Measurements from ENCODE around the gene SLC66A3.

The SLC66A3 gene

DNA sequence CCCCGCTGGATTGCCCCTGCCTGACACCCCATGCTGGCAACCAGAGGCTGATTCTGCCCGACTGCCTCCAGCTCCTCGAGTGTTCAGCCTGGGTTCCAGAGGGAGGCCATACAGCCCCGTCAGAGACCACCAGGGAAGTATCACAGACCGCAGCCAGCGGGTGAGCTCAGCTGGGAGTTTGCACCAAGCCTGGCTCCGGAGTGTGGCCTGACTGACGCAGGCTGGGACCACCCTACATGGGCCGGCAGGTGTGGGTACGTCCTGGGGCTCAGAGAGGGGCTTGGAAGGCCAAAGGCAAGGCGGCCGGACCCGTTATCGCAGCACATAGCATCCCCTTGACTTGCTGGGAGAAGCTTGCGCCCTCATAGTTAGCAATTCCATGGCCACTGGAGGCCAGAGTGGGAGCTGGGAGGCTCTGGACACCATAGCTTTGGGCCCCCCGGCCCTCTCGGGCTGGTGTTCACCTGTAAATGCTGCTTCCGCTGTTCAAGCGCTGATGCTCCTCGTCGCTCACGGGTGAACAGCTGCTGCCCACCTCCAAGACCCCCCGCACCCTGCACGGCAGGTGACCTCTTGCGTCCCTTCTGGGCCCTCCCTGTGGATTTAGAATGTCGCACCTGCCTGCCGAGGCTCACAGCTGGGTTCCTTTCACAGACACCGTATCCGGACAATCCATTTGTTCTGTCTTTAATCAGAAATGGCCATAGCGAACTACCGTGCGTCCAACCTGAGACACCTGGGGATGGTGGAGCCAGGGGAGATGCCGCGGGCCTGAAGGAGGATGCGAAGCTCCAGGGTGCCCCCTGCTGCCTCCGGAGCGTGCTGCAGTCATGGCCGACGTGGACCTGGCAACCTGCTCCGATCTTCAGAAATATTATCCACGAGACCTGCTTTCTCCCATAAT, 31.2 kb upstream of the SLC66A3 start:
- 65% methylated on average over 41 of the region's 41 CpGs for WGBS, 2 experiments
- Histone ChIP-seq H3K9me3 (ENCODE audit: control insufficient read depth, low read length) (no peaks in the 10 kb centered on the region), H3K27ac (ENCODE audit: insufficient read depth, low read depth, low read length, poor library complexity, severe bottlenecking) (no peak overlapping the region), H3K27me3 (ENCODE audit: control insufficient read depth, insufficient read depth, low read length, poor library complexity, severe bottlenecking) (peaks cover 3% of the 10 kb centered on the region), H3K36me3 (ENCODE audit: control insufficient read depth, insufficient read depth, low read length) (no peaks in the 10 kb centered on the region), H3K4me1 (ENCODE audit: control insufficient read depth, insufficient read depth, low read length) (no peaks in the 10 kb centered on the region), H3K4me3 (ENCODE audit: insufficient read depth, low read depth, low read length) (no peak overlapping the region)

DNA sequence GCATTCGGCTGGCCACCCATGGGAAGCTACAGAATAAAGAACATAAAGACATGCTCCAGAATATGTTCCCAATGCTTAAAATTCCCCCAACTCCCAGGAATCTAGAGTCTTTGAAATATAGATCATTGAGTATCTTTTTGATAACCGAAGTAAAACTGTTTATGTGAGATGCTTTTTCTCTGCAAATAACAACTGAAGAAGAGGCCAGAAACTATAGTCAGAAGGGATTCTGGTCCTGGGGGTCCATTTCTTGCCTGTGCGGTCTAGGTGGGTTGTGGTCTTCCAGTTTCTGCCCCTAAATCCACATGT, 30.6 kb upstream of the SLC66A3 start:
- 69 to 74% methylated on average over 3 of the region's 3 CpGs for WGBS, 2 experiments
- peaks cover 9% of the 10 kb centered on the region for H3K27me3 ChIP-seq (ENCODE audit: control insufficient read depth, insufficient read depth, low read length, poor library complexity, severe bottlenecking)
- no peak overlapping the region for H3K27ac ChIP-seq (ENCODE audit: insufficient read depth, low read depth, low read length, poor library complexity, severe bottlenecking)
- no peaks in the 10 kb centered on the region for H3K4me1 ChIP-seq (ENCODE audit: control insufficient read depth, insufficient read depth, low read length)
- H3K9me3 ChIP-seq (ENCODE audit: control insufficient read depth, low read length): no peaks in the 10 kb centered on the region
- no peaks in the 10 kb centered on the region for H3K36me3 ChIP-seq (ENCODE audit: control insufficient read depth, insufficient read depth, low read length)
- no peak overlapping the region for H3K4me3 ChIP-seq (ENCODE audit: insufficient read depth, low read depth, low read length)

DNA sequence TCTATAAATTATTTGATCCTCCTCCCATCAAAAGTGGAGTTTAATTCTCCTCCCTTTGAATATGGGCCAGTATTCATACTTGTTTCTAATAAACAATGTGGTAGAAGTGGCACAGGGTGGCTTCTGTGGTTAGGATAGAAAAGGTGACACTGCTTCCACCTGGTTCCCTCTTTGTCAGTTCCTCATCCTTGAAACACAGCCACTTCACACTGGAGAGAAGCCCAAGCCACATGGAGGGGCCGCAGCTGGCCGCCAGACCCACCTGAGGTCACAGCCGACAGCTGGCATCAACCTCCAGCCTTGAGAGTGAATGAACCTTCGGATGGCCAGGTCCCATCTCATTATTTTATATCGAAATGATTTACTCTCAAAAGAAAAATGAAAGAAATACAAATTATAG, 27.5 kb upstream of the SLC66A3 start:
- WGBS, 2 experiments: 93 to 97% methylated on average over 4 to 5 of the region's 5 CpGs

DNA sequence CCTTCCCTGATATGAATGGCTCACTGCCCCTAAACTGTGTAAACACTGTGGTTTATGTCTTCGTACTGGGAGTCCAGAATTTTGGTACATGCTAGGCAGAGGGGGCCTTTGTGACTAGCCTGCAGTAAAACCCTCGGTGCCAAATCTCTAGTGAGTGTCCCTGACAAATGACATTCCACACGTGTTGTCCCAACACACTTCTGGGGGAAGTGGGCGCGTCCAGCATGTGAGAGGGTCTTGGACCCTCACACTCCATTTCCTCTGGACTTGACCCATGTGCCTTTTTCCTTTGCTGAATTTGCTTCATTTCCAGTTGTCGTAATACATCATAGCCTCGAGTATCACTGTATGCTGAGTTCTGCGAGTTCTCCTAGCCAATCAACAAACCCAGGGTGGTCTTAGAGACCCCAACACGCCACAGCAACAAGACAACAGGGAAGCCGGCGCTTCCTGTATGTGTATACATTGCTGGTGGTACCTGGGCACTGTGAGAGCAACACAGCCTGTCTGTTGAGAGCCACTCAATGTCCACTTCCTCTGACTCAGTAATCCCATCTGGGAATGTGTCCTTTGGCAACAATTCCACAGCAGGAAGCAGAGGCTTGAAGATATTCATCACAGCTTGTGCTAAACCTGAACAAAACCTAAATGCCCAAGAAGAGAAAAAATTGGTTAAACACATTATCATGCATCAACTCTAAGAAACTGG, 26.9 kb upstream of the SLC66A3 start:
- Histone ChIP-seq H3K4me3 (ENCODE audit: insufficient read depth, low read depth, low read length) (no peak overlapping the region), H3K4me1 (ENCODE audit: control insufficient read depth, insufficient read depth, low read length) (peaks cover 5% of the 10 kb centered on the region), H3K27ac (ENCODE audit: insufficient read depth, low read depth, low read length, poor library complexity, severe bottlenecking) (no peak overlapping the region), H3K36me3 (ENCODE audit: control insufficient read depth, insufficient read depth, low read length) (no peaks in the 10 kb centered on the region), H3K27me3 (ENCODE audit: control insufficient read depth, insufficient read depth, low read length, poor library complexity, severe bottlenecking) (peaks cover 9% of the 10 kb centered on the region), H3K9me3 (ENCODE audit: control insufficient read depth, low read length) (no peaks in the 10 kb centered on the region)
- WGBS, 2 experiments: 91 to 92% methylated on average over 11 of the region's 11 CpGs

More for the DNA sequence above, 27.5 kb upstream of the SLC66A3 start:
- Histone ChIP-seq H3K4me3 (ENCODE audit: insufficient read depth, low read depth, low read length) (no peak overlapping the region), H3K27ac (ENCODE audit: insufficient read depth, low read depth, low read length, poor library complexity, severe bottlenecking) (no peak overlapping the region), H3K36me3 (ENCODE audit: control insufficient read depth, insufficient read depth, low read length) (no peaks in the 10 kb centered on the region), H3K27me3 (ENCODE audit: control insufficient read depth, insufficient read depth, low read length, poor library complexity, severe bottlenecking) (peaks cover 9% of the 10 kb centered on the region), H3K9me3 (ENCODE audit: control insufficient read depth, low read length) (no peaks in the 10 kb centered on the region), H3K4me1 (ENCODE audit: control insufficient read depth, insufficient read depth, low read length) (no peaks in the 10 kb centered on the region)

DNA sequence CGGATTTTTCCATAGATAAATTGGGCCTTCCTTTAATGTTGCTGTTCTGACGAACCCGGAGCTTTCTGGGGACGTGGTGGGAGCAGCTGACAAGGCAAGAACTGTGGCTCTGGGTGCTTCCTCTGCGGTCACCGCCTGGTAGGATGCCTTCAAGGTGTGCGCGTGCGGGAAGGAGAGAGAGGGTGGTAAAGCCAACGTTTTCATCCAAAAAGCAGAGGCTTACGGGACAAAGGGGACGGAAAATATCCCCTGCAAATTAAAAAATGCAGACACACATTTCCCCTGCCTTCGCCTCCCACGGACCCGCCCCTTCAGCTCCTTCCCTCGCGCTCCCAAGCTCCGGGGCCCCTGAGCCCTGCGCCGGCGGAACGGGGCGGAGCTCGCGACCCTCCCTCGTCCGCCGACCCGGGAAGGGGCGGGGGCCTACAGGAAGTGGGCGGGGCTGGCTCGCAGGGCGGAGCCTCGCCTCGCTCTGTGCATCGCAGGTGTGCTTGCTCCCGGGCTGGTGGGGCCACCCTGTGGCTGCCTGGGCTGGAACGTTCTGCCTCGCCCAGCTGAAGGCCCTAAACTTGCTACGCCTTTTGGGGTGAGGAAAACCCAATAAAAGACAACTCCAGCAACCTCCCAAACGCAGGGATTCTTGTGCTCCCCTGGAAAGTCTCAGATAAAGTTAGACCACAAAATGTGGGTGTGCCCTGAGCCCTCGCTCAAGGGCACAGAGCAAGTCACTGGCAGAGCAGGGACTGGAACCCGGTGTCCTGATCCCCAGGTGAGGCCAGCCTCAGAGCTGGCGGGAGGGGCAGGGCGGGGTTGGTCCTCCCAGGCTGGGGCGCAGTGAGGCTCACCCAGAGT, 25.4 kb upstream of the SLC66A3 start:
- WGBS, 2 experiments: 14 to 15% methylated on average over 46 of the region's 46 CpGs
- no peaks in the 10 kb centered on the region for H3K36me3 ChIP-seq (ENCODE audit: control insufficient read depth, insufficient read depth, low read length)
- no peaks in the 10 kb centered on the region for H3K9me3 ChIP-seq (ENCODE audit: control insufficient read depth, low read length)
- no peak overlapping the region for H3K27ac ChIP-seq (ENCODE audit: insufficient read depth, low read depth, low read length, poor library complexity, severe bottlenecking)
- H3K4me1 ChIP-seq (ENCODE audit: control insufficient read depth, insufficient read depth, low read length): peaks cover 14% of the 10 kb centered on the region
- H3K27me3 ChIP-seq (ENCODE audit: control insufficient read depth, insufficient read depth, low read length, poor library complexity, severe bottlenecking): peaks cover 6% of the 10 kb centered on the region
- H3K4me3 ChIP-seq (ENCODE audit: insufficient read depth, low read depth, low read length): peak overlapping the region; percentile 36

DNA sequence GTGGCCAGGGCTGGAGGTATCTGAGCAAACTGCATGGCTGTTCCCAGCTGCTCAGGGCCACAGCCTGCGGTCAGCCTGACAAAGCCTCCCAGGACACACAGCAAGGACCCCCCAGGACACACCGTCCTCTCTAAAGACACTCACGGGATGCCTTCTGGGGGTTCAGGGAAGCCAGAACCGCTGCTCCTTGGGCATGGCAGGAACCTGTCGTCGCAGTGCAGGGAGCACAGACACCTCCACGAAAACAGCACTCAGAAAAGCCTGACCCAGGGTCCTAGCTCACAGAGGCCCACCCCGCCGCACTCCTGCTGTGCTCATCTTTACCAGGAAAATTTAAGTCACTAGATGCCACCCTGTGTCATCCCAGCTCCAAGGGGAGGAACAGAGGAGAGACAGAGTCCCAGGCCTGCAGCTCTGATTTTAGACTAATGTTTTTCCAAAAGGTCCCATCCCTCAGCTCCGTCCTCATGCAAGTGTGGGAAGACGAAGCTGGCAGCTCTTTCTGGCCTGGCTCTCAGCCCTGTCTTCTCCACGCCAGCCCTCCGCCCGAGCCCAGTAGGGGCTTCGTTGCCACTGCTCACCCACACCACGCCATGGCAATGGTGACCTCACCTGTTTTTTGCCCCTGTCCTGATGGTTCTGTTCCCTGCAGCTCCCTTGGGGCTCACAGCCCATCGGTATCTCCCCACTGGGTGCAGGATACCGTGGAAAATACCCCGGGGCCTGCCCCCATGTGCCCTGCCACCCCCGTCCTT, 23.9 kb upstream of the SLC66A3 start:
- Histone ChIP-seq H3K4me3 (ENCODE audit: insufficient read depth, low read depth, low read length) (no peak overlapping the region), H3K27ac (ENCODE audit: insufficient read depth, low read depth, low read length, poor library complexity, severe bottlenecking) (no peak overlapping the region), H3K27me3 (ENCODE audit: control insufficient read depth, insufficient read depth, low read length, poor library complexity, severe bottlenecking) (peaks cover 6% of the 10 kb centered on the region), H3K36me3 (ENCODE audit: control insufficient read depth, insufficient read depth, low read length) (no peaks in the 10 kb centered on the region), H3K4me1 (ENCODE audit: control insufficient read depth, insufficient read depth, low read length) (peaks cover 14% of the 10 kb centered on the region), H3K9me3 (ENCODE audit: control insufficient read depth, low read length) (no peaks in the 10 kb centered on the region)
- WGBS, 2 experiments: 92 to 94% methylated on average over 20 of the region's 20 CpGs

DNA sequence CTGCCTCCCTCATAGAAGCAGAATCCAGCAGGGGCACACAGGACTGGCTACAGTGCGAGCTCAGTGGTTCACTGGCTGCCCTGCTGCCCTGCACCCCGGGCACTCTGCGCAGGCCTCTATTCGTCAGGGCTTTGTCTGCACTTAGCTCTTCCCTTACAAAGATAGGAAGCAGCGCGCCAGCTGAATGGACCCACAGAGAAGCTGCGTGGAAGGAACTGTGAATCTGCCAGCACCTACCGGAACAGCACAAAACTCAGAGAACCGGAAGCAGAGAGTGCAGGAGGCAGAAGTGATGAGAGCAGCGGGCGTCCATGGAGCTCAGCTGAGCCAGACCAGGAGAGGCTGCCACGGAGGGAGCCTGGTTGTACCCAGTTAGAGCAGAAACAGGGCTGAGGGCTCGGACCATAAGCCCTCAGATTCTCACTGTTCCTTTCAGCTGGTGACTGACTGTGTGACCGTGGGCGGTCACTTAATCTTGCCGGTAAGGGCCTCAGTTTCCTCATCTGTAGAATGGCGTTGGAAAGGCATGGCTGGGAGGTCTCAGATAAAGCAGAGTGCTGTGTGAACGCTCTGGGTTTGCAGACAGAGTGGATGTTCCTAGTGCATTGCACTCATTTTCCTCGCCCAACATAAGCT, 23.1 kb upstream of the SLC66A3 start:
- WGBS, 2 experiments: 84 to 85% methylated on average over 19 of the region's 19 CpGs
- H3K4me3 ChIP-seq (ENCODE audit: insufficient read depth, low read depth, low read length): no peak overlapping the region
- H3K36me3 ChIP-seq (ENCODE audit: control insufficient read depth, insufficient read depth, low read length): no peaks in the 10 kb centered on the region
- peaks cover 14% of the 10 kb centered on the region for H3K4me1 ChIP-seq (ENCODE audit: control insufficient read depth, insufficient read depth, low read length)
- H3K27me3 ChIP-seq (ENCODE audit: control insufficient read depth, insufficient read depth, low read length, poor library complexity, severe bottlenecking): peaks cover 6% of the 10 kb centered on the region
- no peak overlapping the region for H3K27ac ChIP-seq (ENCODE audit: insufficient read depth, low read depth, low read length, poor library complexity, severe bottlenecking)
- H3K9me3 ChIP-seq (ENCODE audit: control insufficient read depth, low read length): no peaks in the 10 kb centered on the region

DNA sequence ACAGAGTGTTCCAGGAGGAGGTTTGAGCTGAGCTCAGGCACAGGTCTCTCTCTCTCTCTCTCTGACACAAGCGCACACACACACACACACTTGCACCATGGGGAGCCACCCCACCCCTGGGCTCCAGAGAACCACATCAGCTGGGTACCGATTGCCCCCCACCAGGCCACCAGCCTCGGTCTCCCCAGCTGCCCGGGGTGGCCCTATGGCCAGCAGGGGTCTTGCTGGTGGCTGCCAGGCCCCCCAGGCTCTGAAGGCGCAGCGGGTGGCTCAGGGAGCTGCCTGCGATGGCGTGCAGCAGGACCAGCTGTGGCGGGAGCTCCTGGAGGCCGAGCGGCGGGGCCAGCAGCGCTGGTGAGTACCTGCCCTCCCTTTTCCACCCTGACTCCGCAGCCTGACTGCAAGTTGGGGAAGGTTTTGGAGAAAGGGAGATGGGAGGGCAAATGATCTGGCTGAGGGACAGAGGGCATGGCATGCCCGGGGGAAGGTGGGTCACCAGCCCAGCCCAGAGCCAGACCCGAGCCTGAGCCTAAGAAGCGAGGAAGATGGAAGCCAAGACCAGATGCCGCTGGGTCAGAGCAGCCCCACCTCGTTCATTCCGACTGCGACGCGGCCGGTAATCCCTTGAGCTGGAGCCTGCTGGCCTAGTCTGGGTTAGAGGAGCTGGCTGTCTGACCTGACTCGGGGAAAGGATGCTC, 21.9 kb upstream of the SLC66A3 start:
- WGBS, 2 experiments: 72 to 73% methylated on average over 25 of the region's 25 CpGs
- peak overlapping the region; percentile 20 for H3K4me3 ChIP-seq (ENCODE audit: insufficient read depth, low read depth, low read length)
- H3K9me3 ChIP-seq (ENCODE audit: control insufficient read depth, low read length): no peaks in the 10 kb centered on the region
- H3K27ac ChIP-seq (ENCODE audit: insufficient read depth, low read depth, low read length, poor library complexity, severe bottlenecking): peak overlapping the region; percentile 47
- H3K4me1 ChIP-seq (ENCODE audit: control insufficient read depth, insufficient read depth, low read length): peaks cover 14% of the 10 kb centered on the region
- H3K36me3 ChIP-seq (ENCODE audit: control insufficient read depth, insufficient read depth, low read length): no peaks in the 10 kb centered on the region
- peaks cover 6% of the 10 kb centered on the region for H3K27me3 ChIP-seq (ENCODE audit: control insufficient read depth, insufficient read depth, low read length, poor library complexity, severe bottlenecking)

DNA sequence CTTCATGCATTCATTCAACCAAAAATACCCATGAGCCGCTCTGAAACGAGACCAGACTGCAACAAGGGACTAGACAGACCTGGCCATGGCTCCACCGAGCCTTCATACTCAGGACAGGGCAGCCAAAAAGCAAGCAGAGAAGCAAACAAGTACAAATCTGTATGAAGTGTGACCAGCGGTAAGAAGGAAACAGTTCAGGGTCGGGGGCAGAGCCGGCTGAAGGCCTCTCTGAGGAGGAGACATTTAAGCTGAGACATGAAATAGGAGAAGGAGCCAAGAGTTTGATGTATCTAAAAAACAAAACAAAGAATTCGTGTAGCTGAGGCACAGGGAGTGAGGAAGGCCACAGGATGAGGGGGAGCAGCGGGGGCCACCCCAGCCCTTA, 21.3 kb upstream of the SLC66A3 start:
- H3K4me3 ChIP-seq (ENCODE audit: insufficient read depth, low read depth, low read length): no peak overlapping the region
- H3K27me3 ChIP-seq (ENCODE audit: control insufficient read depth, insufficient read depth, low read length, poor library complexity, severe bottlenecking): peaks cover 6% of the 10 kb centered on the region
- no peak overlapping the region for H3K27ac ChIP-seq (ENCODE audit: insufficient read depth, low read depth, low read length, poor library complexity, severe bottlenecking)
- H3K4me1 ChIP-seq (ENCODE audit: control insufficient read depth, insufficient read depth, low read length): peaks cover 14% of the 10 kb centered on the region
- 85 to 87% methylated on average over 8 of the region's 8 CpGs for WGBS, 2 experiments
- H3K36me3 ChIP-seq (ENCODE audit: control insufficient read depth, insufficient read depth, low read length): no peaks in the 10 kb centered on the region
- H3K9me3 ChIP-seq (ENCODE audit: control insufficient read depth, low read length): no peaks in the 10 kb centered on the region

Data from ectodermal cell (in vitro differentiated cells).